GM10266 (cell line): Measurements from ENCODE around the gene EXT2.

Experiments
- DNase-seq: peaks from one replicate; pipeline ENCODE4 v3.0.0; 2012; ENCODE audit errors: extremely low spot score
- TF ChIP-seq, protein P1 (sequence below): IDR thresholded peaks from 2 replicates; pipeline ENCODE4 v1.5.1; 2012; ENCODE audit warnings: mild to moderate bottlenecking, low read depth; ENCODE audit not compliant: control insufficient read depth, insufficient read depth; ENCODE audit errors: missing control alignments

Gene EXT2

GRCh38 chr11:44072757-44073658, 22.5 kb upstream of the EXT2 start:
- TF ChIP-seq, protein P1, sequence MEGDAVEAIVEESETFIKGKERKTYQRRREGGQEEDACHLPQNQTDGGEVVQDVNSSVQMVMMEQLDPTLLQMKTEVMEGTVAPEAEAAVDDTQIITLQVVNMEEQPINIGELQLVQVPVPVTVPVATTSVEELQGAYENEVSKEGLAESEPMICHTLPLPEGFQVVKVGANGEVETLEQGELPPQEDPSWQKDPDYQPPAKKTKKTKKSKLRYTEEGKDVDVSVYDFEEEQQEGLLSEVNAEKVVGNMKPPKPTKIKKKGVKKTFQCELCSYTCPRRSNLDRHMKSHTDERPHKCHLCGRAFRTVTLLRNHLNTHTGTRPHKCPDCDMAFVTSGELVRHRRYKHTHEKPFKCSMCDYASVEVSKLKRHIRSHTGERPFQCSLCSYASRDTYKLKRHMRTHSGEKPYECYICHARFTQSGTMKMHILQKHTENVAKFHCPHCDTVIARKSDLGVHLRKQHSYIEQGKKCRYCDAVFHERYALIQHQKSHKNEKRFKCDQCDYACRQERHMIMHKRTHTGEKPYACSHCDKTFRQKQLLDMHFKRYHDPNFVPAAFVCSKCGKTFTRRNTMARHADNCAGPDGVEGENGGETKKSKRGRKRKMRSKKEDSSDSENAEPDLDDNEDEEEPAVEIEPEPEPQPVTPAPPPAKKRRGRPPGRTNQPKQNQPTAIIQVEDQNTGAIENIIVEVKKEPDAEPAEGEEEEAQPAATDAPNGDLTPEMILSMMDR, result no peak
- no peak for DNase-seq

DNA sequence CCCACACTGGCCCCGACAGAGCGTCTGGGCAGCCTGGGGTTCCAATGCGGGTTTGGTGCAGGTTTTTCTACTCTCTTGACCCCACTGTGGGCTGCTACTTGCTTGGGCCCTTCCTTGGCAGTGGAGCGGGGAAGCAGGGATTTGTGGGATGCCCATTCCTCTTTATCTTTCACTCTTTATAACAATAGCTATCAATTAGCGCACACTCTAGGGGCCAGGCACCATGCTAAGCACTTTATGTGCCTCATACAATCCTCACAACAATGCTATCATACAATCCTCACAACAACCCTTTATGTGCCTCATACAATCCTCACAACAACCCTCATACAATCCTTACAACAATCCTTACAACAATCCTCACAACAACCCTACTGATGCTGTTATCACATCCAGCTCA, 16.7 kb upstream of the EXT2 start:
- TF ChIP-seq, protein P1, result no peak
- DNase-seq, result no peak

DNA sequence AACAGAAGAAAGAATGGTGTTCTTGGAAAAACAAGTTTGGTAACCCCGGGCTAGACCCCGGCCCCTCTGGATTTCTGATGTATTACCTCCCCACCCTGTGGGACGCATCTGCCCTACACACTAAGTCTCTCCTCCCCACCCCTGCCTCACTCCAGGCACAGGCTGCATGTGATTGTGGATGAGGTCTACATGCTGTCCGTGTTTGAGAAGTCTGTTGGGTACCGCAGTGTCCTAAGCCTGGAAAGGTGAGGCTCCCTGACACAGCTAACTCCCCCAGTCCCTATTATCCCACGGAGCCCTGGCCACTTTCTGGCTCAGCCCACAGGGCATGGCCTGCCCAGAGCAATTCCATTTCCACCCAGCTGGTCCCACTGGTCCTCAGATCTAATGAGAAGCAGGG, 16.1 kb upstream of the EXT2 start:
- no peak for DNase-seq
- TF ChIP-seq, protein P1, result no peak

- no peak for DNase-seq
- TF ChIP-seq, protein P1, result no peak
Measured at GRCh38 chr11:44080951-44081350, 14.5 kb upstream of the EXT2 start.

GRCh38 chr11:44082645-44083044, 12.8 kb upstream of the EXT2 start:
- no peak for DNase-seq
- TF ChIP-seq, protein P1, result no peak

DNA sequence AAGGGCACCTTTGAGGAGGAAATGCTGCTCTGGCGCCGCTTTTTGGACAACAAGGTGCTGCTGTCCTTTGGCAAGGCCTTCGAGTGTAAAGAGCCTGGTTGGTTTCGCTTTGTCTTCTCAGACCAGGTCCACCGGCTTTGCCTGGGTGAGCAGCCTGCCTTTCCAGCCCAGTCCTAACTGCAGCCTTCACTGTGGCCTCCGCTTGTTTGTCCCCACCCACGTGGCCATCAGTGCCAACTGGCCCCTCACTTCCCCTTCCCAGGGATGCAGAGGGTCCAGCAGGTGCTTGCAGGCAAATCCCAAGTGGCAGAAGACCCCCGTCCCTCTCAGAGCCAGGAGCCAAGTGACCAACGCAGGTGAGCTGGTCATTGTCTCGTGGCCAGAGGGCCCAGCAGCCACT, 12.0 kb upstream of the EXT2 start:
- no peak for DNase-seq

DNA sequence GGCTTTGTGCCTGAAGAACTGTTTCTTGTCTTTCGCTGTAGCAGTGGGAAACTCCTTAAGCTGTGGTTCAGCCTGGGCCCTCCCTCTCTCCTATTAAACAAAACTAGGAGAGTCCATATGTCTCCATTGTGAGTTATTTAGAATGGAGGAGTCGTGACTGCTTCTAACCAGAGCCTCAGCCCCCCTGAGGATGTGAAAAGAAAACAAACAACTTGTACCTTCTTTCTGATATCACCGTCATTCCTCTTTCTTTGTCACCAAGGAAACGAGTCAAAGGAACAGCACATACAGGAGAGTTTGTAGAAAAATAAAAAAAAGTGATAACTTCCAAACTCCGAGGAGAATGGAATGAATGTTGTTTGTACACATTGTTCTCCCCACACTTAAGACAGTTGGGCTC, 11.6 kb upstream of the EXT2 start:
- TF ChIP-seq, protein P1, result no peak

More for the DNA sequence above, 12.0 kb upstream of the EXT2 start:
- TF ChIP-seq, protein P1, result no peak

More for the DNA sequence above, 11.6 kb upstream of the EXT2 start:
- DNase-seq, result no peak
